Ramos (cell line): Measurements from ENCODE around the gene TRAF2.

Experiments used
- in situ Hi-C: fragments of 300-500 bp; cut with MboI; formaldehyde crosslinking; loops from one replicate; pipeline ENCODE4 v1.14.3; 2022; ENCODE audit warnings: low sequenced_read_pairs; ENCODE audit not compliant: unreplicated experiment

Gene TRAF2

DNA sequence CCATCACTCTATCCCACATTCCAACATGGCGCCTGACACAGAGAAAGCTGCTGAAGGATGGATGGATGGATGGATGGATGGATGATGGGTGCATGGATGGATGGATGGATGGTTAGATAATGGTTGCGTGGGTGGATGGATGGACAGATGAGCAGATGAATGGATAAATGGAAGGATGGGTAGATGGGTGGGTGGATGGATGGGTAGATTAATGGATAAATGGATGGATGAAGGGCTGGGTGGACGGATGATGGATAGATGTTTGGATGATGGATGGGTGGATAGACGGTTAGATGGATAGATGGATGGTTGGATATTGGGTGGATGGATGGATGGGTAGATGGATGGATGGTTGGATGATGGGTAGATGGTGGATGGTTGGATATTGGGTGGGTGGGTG is 70.3 kb downstream of the TRAF2 start:
- in situ Hi-C loops = no loop called here

DNA sequence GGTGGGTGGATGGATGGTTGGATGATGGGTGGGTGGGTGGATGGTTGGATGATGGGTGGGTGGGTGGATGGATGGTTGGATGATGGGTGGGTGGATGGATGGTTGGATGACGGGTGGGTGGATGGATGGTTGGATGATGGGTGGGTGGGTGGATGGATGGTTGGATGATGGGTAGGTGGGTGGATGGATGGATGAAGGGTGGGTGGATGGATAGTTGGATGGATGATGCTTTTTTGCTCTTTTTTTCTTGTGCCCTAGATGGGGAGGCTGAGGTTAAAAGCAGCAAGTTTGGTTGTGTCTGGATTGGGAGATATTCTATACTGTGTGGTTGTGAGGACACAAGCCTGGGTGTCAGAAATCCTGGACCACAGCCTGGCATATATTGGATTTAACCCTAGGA is 71.1 kb downstream of the TRAF2 start:
- in situ Hi-C loops = no loop called here

DNA sequence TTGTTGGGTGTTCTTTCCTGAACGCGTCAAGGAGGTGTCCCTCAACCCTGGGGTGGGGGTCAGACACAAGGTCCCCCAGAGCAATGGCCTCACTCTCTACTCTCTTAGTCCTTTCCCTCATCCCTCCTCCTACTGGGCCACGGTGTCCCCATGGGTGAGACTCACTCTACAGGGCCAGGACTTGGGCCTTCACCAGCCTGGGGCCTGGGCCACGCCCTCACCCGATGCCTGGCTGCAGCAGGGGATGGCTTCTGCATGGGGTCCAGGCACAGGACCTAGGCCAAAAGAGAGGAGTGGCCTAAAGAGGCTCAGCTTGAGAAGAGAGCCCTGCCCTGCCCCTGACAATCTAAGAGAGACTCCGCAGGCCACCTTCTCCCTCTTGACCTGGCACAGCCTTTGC is 71.6 kb downstream of the TRAF2 start:
- in situ Hi-C loops = no loop called here

DNA sequence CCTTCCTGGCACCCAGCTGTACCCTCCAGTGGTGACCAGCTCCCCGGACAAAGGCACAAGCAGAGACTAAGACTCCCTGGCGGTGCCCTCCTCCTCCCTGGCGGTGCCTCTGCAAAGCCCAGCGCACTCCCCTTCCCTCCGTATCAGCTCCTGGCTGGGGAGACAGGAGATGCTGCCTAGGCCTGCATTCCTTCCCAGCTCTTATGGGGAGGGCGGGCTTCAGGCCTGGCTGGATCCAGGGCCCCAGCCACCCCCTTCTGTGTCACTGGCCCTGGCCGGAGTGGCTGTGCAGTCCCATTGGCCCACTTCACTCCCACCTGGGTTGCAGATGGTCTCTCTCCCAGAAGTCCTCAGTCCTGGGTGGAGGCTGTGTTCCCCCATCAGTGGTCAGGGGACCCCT is 72.2 kb downstream of the TRAF2 start:
- in situ Hi-C loops = no loop called here

DNA sequence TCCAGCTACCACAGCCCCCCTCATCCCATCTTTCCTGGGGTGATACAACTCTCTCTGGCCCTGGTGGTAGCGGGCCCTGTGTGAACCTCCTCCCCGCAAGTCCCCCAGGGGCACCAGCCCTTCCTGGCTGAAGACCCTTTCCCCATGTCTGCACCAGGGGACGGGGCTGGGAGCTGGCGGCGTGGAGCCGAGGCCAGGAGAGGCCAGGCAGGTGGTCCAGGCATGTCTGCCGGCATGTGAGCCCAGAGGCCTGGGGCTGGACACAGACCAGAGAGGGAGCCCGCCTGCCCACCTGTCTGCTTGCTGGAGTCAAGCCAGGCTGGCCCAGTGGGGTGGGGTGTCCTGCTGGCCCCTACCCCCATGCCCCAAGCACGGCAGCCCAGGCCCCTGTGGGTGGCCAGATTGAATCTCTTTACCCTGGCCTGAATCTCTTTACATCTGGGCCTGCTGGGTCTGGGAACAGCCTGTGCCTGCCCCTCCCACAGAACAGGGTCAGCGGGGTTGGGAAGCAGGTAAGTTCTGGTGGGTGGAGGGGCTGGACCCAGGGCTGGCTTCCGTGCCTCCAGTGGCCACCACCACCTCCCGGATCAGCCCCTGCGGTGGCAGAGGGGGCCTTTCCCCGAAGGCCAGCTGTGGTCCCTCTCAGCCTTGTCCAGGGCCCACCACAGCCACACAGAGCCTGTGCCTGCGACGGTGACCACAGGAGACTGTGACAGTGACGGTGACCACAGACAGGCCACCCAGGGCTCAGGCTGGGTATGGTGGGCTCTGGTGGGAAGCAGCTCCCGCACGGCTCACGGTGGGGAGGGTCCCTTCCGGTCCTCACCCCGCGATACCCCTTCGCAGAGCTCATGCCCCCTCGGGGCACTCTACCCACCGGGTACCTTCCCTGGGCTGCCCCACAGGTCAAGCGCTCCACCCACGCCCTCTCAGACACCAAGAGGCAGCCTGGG is 72.9 kb downstream of the TRAF2 start:
- in situ Hi-C loops = no loop called here

DNA sequence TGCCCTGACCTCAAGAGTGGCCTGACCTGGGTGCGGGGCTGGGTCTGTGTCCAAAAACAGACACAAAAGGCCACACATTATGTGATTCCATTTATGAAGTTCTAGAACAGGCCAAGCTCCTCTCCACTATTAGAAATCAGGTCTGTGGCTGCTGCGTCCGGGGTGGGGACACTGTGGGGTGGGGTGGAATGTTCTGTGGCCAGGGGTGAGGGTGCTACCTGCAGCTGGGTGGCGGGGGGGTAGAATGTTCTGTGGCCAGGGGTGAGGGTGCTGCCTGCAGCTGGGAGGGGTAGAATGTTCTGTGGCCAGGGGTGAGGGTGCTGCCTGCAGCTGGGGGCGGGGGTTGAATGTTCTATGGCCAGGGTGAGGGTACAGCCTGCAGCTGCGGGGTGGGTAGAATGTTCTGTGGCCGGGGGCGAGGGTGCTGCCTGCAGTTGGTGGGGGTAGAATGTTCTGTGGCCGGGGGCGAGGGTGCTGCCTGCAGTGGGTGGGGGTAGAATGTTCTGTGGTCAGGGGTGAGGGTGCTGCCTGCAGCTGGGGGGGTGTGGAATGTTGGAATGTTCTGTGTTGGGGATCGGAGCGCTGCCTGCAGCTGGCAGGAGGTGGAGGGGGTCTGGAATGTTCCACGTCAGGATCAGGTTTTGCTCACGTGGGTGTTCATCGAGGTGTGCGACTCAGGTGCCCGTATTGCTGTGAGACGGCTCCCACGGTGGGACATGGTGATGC is 74.1 kb downstream of the TRAF2 start:
- in situ Hi-C loops = no loop called here

DNA sequence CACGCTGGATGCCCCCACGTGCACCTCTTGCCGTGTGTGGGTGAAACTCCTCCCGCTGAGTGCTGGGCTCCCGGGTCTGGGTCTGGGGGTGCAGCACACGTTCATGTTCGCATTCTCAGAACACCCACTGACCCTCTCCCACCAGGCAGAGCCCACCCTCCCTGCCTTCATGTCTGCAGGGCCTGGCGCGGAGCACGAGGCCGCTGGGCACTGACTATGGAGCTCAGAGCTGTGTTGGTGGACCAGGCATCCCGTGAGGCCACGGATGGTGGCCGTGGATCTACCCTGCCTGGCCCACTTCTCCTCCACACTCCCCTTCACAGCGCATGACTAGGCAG is 74.6 kb downstream of the TRAF2 start:
- in situ Hi-C loops = no loop called here

DNA sequence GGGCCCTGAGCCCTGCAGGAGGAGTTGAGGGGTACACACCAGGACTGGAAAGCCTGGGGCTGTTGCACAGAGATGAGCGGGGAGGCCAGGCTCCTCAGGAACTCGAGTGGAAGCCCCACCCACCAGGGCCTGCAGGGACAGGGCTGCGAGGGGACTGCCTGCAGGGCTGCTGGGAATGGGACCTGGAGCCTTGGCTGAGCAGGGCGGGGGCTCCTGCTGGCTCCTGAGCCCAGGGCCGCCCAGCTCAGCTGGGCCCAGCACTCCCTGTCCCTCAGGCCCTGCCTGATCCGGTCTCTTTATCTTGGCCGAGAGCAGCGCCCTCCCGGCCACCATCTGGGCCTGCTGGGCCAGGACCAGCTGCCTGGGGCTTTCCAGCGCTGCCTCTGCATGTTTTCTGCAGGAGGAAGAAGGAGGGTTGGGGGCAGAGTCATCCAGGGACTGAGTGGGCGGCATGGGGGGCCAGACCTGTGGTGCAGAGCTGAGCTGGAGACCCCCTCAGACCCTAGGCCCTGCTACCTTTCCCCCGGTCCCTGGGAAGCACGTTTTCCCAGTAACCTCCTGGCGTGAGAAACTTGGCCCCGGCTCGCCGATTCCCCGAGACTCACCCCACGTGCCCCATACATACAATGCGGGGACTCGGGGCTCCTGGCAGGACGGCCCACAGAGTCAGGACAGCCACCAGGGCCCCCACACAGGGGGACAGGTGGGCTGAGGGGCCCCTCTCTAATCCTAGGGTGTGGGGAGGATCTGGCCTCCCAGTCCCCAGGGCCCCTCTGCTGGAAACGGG is 75.2 kb downstream of the TRAF2 start:
- in situ Hi-C loops = no loop called here

DNA sequence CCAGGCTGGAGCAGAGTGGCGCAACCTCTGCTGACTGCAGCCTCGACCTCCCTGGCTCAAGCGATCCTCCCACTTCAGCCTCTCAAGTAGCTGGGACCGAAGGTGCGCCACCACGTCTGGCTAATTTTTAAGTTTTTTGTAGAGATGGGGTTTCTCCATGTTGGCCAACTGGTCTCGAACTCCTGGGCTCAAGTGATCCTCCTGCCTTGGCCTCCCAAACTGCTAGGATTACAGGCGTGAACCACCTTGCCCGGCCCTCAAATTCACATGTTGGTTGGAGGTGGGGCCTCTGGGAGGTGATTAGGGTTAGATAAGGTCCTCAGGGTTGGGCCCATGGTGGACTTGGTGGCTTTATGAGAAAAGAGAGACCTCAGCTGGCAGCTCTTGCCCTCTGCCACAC is 75.8 kb downstream of the TRAF2 start:
- in situ Hi-C loops = no loop called here

DNA sequence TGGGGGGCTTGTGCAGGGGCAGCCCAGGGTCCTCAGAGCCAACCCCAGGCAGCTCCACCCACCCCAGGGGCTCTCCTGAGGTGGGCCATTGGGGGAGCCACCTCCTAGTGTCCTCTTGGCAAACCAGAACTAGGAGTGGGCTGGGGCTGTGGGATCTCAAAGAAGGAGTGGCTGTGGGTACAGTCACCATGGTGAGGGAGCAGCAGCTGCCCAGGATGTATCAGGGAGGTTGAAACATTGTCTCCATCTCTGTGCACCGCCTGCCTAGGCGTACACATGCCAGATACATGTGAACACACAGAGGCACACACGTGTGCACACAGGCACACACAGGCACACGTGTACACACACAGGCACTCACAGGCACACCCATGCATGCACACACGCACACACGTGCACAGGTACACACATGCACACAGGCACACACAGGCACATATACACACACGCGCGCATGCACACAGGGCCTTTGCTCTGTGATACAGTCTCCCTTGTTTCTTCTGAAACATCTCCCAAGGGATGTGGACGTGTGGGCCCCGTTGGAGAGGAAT is 76.5 kb downstream of the TRAF2 start:
- in situ Hi-C loops = no loop called here

DNA sequence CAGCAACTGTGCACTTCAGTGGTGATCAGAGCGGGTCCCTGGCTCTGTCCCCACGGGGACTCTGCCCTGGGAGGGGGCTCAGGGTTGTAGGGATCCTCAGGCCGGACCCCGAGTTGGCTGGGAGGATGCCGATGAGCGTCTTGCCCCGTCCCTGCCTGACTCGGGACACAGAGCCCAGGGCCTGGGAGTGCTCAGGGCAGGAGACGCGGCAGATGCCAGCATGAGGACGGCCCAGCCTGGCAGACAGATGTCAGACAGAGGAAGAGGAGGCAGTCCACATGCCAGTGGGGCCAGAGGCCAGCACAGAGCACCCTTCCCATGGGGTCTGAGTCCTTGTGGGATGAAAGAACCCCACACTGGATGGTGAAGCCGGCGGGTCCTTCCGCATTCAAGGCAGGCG is 77.0 kb downstream of the TRAF2 start:
- in situ Hi-C loops = no loop called here

DNA sequence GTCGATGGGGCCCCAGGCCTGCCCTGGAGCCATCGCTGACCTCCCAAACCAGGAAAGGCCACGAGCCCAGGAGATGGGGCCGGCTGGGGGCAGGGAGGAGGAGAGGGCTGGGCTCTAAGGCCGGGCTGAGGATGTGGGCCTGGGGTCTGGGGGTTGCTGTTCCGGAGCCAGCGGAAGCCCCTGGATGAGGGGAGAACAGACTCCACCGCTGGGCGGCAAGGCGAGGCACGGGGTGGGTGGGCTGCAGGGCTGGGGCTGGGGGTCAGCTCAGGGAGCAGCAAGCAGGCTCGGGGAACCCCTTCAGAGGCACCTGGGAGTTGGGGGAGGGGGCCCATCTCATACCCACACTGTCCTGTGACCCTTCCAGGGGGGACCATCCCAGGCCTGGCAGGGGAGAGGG is 77.4 kb downstream of the TRAF2 start:
- in situ Hi-C loops = no loop called here

DNA sequence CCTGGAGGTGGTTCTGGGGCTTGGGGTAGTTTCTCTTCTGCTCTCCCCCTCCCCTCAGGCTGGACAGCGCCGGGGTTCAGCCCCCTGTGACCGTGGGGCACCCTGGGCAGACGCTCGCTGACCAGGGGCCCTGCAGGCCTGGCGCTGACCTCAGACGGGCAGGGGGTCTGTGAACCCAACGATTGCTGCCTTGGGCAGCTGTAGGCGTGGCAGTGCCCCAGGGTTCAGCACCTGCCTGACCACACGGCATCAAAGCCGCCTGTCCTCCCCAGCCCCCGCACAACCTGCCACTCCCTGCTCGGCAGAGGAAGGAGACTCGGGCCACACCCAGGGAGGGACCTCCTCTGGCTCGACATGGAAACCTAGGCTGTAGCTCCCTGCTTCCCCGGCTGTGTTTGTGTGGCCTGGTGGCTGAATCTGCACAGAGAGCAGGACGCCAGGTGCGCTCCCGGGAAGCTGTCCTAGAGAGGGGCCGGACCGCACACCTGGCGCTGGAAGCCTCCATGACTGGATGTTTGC is 77.9 kb downstream of the TRAF2 start:
- in situ Hi-C loops = no loop called here

DNA sequence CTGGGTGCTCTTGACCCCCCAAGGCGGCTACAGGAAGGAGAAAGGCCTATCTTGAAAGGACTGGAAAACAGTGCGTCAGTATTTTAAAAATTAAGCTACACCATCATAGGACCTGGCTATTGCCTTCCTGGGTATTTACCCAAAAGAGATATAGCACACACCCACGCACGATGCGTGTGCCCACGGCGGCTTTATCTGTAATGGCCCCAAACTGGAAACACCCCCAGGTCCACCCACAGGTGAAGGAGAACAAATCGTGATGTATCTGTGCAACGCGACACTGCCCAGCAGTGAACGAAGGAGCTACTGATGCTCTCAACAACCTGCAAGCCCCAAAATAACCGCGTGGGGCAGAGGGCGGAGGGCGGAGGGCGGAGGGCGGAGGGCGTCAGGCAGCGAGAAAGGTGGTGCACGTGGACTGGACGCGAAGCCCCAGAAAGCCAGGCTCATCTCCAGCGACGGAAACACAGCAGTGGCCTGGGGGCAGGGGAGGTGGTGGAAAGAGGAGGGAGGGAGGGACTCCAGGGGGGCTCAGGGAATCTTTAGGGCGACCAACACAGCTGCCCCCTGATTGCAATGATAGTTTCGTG is 78.6 kb downstream of the TRAF2 start:
- in situ Hi-C loops = no loop called here

DNA sequence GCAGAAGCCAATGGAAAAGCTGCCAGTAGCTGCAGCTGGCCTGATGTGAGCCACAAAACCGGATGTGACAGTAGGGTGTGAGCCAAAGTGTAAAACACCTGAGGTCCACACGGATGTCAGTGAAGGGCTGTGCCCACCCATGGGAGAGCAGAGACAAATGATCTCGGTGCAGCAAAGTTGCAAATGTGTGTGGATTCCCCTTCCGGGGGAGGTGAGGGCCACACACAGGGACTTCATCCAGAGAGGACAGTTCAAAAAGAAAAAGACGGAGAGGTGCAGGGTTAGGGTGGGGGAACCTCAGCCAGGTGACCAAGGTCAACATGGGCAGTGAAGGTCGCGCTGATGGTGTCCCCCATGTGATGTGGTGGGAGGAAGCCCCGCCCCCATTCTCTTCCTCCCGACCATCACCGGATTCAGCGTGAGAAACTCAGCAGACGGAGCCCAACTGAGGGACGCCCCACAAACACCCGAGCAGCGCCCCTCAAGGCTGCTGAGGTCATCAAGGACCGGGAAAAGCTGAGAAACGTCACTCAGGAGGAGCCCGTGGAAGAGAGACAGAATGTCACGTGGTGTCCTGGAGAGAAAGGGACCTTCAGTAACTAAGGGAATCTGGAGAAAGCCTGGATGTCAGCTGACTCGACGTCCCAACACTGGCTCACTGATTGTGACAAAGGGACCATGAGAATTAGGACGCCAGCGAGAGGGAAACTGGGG is 79.6 kb downstream of the TRAF2 start:
- in situ Hi-C loops = no loop called here

DNA sequence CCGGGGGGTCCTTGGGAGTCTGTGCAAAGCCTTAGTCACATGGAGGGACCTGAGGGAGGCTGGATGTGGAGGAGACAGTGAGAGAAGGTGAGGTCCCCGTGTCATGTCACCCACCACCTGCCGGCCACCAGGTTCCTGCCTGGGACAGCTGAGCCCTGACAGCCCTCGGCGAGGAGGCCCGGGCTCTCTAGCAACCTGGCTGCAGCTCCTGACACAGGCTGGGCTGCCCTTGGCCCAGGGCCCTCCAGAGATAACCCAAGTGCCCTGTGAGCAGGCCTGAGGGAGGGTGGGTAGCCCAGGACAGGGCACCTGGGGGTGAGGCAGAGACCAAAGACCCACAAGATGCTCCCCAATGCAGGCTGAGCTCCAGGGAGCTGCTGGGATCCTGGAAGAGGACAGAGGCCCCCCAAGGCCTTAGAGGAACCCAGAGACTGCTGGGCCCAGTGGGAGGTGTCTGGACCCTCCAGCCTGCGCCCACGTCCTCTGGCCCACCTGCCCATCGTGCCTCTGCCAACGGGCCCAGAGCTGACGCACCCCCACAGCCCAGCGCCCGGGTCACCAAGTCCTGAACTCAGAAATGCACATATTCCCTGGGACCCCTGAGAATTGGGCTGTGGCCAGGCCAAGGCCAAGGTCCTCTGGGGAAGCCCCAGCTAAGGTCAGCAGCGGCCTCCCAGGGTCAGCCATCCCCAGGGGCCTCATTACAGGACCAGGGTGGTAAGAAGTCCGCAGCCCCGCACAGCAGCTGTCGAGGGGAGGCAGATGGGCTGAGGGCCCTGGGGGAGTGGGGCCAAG is 82.2 kb downstream of the TRAF2 start:
- in situ Hi-C loops = no loop called here

DNA sequence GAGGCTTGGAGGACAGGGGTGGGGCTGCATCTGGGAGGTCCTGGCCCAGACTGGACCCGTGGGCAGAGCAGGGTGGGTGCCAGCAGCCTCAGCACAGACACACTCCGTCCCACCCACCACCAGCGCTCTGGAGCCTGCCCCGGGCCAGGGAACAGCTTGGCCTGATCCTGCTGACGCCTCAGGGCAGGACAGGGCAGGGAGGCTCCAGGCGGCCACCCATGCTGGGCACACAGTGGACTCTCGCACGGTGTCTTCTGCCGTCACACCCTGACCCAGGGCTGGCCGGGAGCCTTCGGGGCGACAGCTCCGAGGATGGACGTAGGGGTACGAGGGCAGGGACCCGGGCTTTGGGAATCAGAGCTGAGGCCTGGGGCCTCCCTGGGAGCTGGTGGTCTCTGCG is 82.8 kb downstream of the TRAF2 start:
- in situ Hi-C loops = no loop called here

DNA sequence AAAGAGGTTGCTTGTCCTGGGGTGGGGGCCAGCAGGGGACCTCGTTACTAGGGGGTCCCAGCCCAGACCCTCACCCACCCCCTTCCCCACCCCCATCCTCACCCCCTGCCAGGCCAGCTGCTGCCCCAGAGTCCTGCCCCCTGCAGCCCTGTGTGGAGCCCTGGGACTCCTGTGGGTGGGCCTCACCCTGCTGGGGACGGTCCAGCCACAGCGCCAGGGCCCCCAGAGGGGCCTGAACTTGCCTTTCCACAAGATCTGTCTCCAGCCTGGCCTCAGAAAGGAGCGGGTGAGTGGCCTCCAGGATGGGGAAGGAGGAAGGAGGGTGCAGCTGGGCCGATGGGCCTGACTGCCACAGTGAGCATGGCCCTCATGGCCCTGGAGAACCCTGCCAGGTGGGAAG is 83.5 kb downstream of the TRAF2 start:
- in situ Hi-C loops = no loop called here

DNA sequence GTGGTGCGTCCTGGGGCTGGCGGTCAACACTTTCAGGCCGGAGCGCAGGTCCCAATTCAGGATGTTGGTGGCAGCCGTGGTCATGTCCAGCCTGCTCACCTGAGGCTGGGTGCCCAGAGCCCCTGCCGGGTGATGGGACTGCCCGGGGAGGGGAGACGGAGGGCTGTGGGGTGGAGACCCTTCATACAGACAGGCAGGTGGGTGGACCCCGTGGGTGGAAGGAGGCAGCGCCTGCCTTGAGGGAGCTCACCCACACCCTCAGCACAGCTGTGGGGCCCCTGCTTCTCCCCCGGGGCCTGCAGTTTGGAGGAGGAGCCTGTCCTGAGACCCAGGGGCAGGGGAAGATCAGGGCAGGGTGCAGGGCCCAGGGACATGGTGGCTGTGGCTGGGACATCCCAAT is 84.0 kb downstream of the TRAF2 start:
- in situ Hi-C loops = no loop called here
